A673 (cell line): ENCODE data around the gene STAM.

Experiments
- CTCF ChIP-seq: fragments of 300-800, 200-600 bp; sonication (generic); conservative IDR thresholded peaks from 2 replicates; pipeline ENCODE4 v1.5.1; 2017; ENCODE audit warnings: low read depth, mild to moderate bottlenecking, antibody characterized with exemption, low read length, moderate library complexity, mixed read lengths
- EZH2 ChIP-seq: fragments of 200-600 bp; sonication (generic); IDR thresholded peaks from 2 replicates; pipeline ENCODE4 v1.6.1; 2017; ENCODE audit warnings: borderline replicate concordance, low read depth, mild to moderate bottlenecking, mixed read lengths, antibody characterized with exemption, low read length; ENCODE audit not compliant: poor library complexity, severe bottlenecking

- TF ChIP-seq CTCF, result no peak
- no peak for TF ChIP-seq EZH2
These were observed 66.2 kb downstream of the STAM start for GRCh38 chr10:17710181-17710580.
